HepG2 (cell line): Measurements from ENCODE around the gene RAB6A. TPM values are rescaled to one million over a fixed set of nuclear protein-coding genes. Genes with fewer than 3 reads are reported as not detected.
"Not testable (repeated sequence)": the region's sequence is repeated elsewhere in the genome, so short reads cannot be mapped to it uniquely, and the experiment has no call there.

Experiments
- ATAC-seq: fragments of 200-7000 bp; cut with Tn5 transposase; 3 replicates; pipeline ENCODE4 v1.9.1; 2020; ENCODE audit warnings: mild to moderate bottlenecking, moderate library complexity
- BruUV-seq: library from RNA; stranded (reverse); fragments of 400-500 nt; replicated peaks from 2 replicates; lab custom pipeline; 2021; lab: Mats Ljungman, UMichigan
- CTCF ChIA-PET: fragments of 300-600 bp; formaldehyde crosslinking; extraction: SDS; loops from one replicate; lab custom pipeline; 2021; ENCODE audit warnings: low total read pairs, inconsistent platforms, low intra/inter-chr PET ratio; lab: Yijun Ruan, JAX
- POLR2A ChIA-PET: fragments of 350-600 bp; sonication (Branson Sonifier 250); formaldehyde crosslinking; loops from one replicate; lab custom pipeline; 2020; ENCODE audit warnings: antibody characterized with exemption, inconsistent platforms; lab: Yijun Ruan, JAX
- DNase-seq: peaks from one replicate; pipeline ENCODE4 v3.0.0-alpha.2; 2015; ENCODE audit warnings: low spot score
- FAIRE-seq: peaks from 3 replicates; lab custom pipeline; 2011; peaks lifted over from hg19 to GRCh38; lab: Jason Lieb, UNC
- H2AFZ ChIP-seq: one replicate; pipeline ENCODE4 v1.6.1; 2011; ENCODE audit warnings: low read length, inconsistent platforms
- H3K27ac ChIP-seq: fragments of 300-600 bp; 3 replicates; pipeline ENCODE4 v1.8.0; 2011; ENCODE audit warnings: mixed run types, mild to moderate bottlenecking, mixed read lengths, low read length, inconsistent platforms; ENCODE audit not compliant: insufficient read depth; ENCODE audit errors: extremely low read length
- H3K27me3 ChIP-seq, 2 experiments: fragments of 200-600 bp in 1 of 2; 2 replicates in 1 of 2; 3 replicates in 1 of 2; pipeline versions ENCODE4 v1.6.0 to v1.8.0; 2011; ENCODE audit warnings: low read length in 2 of 2, mild to moderate bottlenecking in 2 of 2, moderate library complexity in 2 of 2, inconsistent platforms in 1 of 2; ENCODE audit not compliant: insufficient read depth in 2 of 2, control insufficient read depth in 1 of 2
- H3K36me3 ChIP-seq, 2 experiments: fragments of 200-600 bp in 1 of 2; replicated peaks in 1 of 2; 2 replicates in 1 of 2; 3 replicates in 1 of 2; pipeline versions ENCODE4 v1.5.1 to v1.8.0; 2011; ENCODE audit warnings: low read length in 2 of 2, inconsistent platforms in 1 of 2; ENCODE audit not compliant: insufficient read depth in 2 of 2, control insufficient read depth in 1 of 2
- H3K4me1 ChIP-seq: 2 replicates; pipeline ENCODE4 v1.5.1; 2012; ENCODE audit warnings: low read length, inconsistent platforms; ENCODE audit not compliant: insufficient read depth
- H3K4me2 ChIP-seq: 2 replicates; pipeline ENCODE4 v1.6.0; 2011; ENCODE audit warnings: low read depth, low read length, inconsistent platforms
- H3K4me3 ChIP-seq, 3 experiments: fragments of 200-600 bp in 1 of 3; sonication (generic), shearing (Covaris generic) in 1 of 3; replicated peaks in 1 of 3; 2 replicates each; pipeline ENCODE4 v1.5.1; 2011 to 2016; ENCODE audit warnings: low read length in 3 of 3, inconsistent platforms in 2 of 3, low read depth in 2 of 3, mild to moderate bottlenecking in 2 of 3, control low read depth in 1 of 3, mixed read lengths in 1 of 3; ENCODE audit not compliant: insufficient read depth in 1 of 3
- H3K79me2 ChIP-seq: one replicate; pipeline ENCODE4 v1.6.1; 2011; ENCODE audit warnings: low read length, inconsistent platforms; ENCODE audit not compliant: insufficient read depth
- H3K9ac ChIP-seq: 2 replicates; pipeline ENCODE4 v1.6.0; 2011; ENCODE audit warnings: mild to moderate bottlenecking, low read depth, low read length, inconsistent platforms; ENCODE audit not compliant: insufficient read depth
- H3K9me3 ChIP-seq: 2 replicates; pipeline ENCODE4 v1.5.1; 2012; ENCODE audit warnings: mild to moderate bottlenecking, low read length
- H4K20me1 ChIP-seq: 2 replicates; pipeline ENCODE4 v1.6.0; 2011; ENCODE audit warnings: inconsistent platforms, mild to moderate bottlenecking, low read length, moderate library complexity; ENCODE audit not compliant: insufficient read depth
- BCL6 ChIP-seq: IDR thresholded peaks from 2 replicates; pipeline ENCODE4 v1.6.1; 2016; ENCODE audit warnings: missing genetic modification reagents, missing compliant biosample characterization
- JARID2 ChIP-seq: sonication (generic); formaldehyde crosslinking; IDR thresholded peaks from 2 replicates; pipeline ENCODE4 v1.8.1; 2023; ENCODE audit warnings: missing genetic modification reagents, inconsistent platforms; ENCODE audit not compliant: insufficient replicate concordance
- KAT8 ChIP-seq: IDR thresholded peaks from 2 replicates; pipeline ENCODE4 v1.6.1; 2016; ENCODE audit warnings: missing genetic modification reagents, missing compliant biosample characterization
- ONECUT2 ChIP-seq: sonication (generic); formaldehyde crosslinking; IDR thresholded peaks from 2 replicates; pipeline ENCODE4 v1.4.0; 2020; ENCODE audit warnings: missing genetic modification reagents
- ZBTB7B ChIP-seq: sonication (generic); formaldehyde crosslinking; IDR thresholded peaks from 2 replicates; pipeline ENCODE4 v1.4.0; 2020; ENCODE audit warnings: missing genetic modification reagents
- ZNF138 ChIP-seq: sonication (generic); formaldehyde crosslinking; IDR thresholded peaks from 2 replicates; pipeline ENCODE4 v1.5.0; 2020; ENCODE audit warnings: mild to moderate bottlenecking, low read depth, missing genetic modification reagents
- ZNF232 ChIP-seq: sonication (generic); formaldehyde crosslinking; IDR thresholded peaks from 2 replicates; pipeline ENCODE4 v1.4.0; 2020; ENCODE audit warnings: missing genetic modification reagents, borderline replicate concordance
- WGBS: methylation state at CpG from one replicate; pipeline ENCODE4 v1.1.6; 2017; ENCODE audit warnings: low lambda C conversion rate; 5-methylcytosine and 5-hydroxymethylcytosine counted together
- in situ Hi-C: cut with HindIII; loops from 2 replicates; pipeline ENCODE4 v1.10.0; 2017; ENCODE audit warnings: low pct_unique_long_range_greater_than_20kb; ENCODE audit not compliant: extremely low pct_ligation_motif_present
- intact Hi-C: fragments of 100-400 bp; cut with micrococcal nuclease; formaldehyde crosslinking; loops from one replicate; pipeline ENCODE4 v1.10.0; 2022; ENCODE audit not compliant: unreplicated experiment
- polyA plus RNA-seq, 8 experiments: library from polyadenylated mRNA; depleted of rRNA in 3 of 8; stranded (reverse) in 7 of 8; unstranded in 1 of 8; fragments of >200 nt; fragmentation: Illumina TruSeq in 4 of 8; extraction: Trizol in 4 of 8; gene quantifications; 2 replicates each; pipeline versions ENCODE4 v1.2.1 to v1.2.3, GENCODE V29; 2011 to 2016; ENCODE audit warnings: low read depth in 4 of 8, missing spikeins in 1 of 8, mixed read lengths in 1 of 8; ENCODE audit not compliant: insufficient read depth in 1 of 8
- total RNA-seq, 5 experiments: library from RNA; depleted of rRNA; stranded (reverse); fragments of >200 nt; fragmentation: Illumina TruSeq; extraction: Trizol; gene quantifications; 2 replicates each; pipeline ENCODE4 v1.2.3, GENCODE V29; 2016; ENCODE audit warnings: low read depth in 1 of 5
- TF ChIP-seq, protein P1 (sequence below): fragments of 450-650 bp; IDR thresholded peaks from 2 replicates; pipeline ENCODE4 v1.6.1; 2017
- TF ChIP-seq, protein P2 (sequence below): sonication (generic); formaldehyde crosslinking; IDR thresholded peaks from one replicate; pipeline ENCODE4 v1.5.1; 2020; ENCODE audit warnings: mild to moderate bottlenecking, missing genetic modification reagents; ENCODE audit errors: not compliant biosample characterization
- TF ChIP-seq, protein P3 (sequence below): sonication (generic); formaldehyde crosslinking; conservative IDR thresholded peaks from 2 replicates; pipeline ENCODE4 v1.4.0; 2020; ENCODE audit warnings: missing genetic modification reagents

RAB6A gene
- total and polyA plus RNA-seq, 2 of the 13 experiments (the other 11 are each of a cell fraction or from before 2014, with no cell fraction given): 74.3 to 121 TPM

DNA sequence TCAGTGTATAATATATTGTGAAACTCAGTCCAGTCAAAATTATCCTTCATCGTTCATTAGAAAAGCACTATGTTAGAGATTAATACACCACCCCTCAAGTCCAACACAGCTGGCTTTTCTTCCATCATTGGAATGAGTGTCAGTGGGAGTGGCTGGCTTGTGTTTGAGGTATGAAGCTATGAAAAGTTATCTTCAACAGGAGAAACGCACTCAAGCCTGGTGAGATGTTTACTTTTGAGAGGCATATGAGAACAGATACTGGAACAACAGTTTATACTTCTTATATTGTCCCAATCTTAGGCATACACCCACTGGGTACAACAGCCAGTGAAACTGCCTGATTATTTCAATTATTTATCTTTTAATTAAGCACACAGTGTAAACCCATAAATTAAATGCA, 80.2 kb downstream of the RAB6A start (continued):
- TF ChIP-seq JARID2 (CRISPR knock-in tag): no peak
- TF ChIP-seq ZNF138: no peak
- TF ChIP-seq, protein P1, sequence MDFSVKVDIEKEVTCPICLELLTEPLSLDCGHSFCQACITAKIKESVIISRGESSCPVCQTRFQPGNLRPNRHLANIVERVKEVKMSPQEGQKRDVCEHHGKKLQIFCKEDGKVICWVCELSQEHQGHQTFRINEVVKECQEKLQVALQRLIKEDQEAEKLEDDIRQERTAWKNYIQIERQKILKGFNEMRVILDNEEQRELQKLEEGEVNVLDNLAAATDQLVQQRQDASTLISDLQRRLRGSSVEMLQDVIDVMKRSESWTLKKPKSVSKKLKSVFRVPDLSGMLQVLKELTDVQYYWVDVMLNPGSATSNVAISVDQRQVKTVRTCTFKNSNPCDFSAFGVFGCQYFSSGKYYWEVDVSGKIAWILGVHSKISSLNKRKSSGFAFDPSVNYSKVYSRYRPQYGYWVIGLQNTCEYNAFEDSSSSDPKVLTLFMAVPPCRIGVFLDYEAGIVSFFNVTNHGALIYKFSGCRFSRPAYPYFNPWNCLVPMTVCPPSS: no peak
- TF ChIP-seq, protein P2, sequence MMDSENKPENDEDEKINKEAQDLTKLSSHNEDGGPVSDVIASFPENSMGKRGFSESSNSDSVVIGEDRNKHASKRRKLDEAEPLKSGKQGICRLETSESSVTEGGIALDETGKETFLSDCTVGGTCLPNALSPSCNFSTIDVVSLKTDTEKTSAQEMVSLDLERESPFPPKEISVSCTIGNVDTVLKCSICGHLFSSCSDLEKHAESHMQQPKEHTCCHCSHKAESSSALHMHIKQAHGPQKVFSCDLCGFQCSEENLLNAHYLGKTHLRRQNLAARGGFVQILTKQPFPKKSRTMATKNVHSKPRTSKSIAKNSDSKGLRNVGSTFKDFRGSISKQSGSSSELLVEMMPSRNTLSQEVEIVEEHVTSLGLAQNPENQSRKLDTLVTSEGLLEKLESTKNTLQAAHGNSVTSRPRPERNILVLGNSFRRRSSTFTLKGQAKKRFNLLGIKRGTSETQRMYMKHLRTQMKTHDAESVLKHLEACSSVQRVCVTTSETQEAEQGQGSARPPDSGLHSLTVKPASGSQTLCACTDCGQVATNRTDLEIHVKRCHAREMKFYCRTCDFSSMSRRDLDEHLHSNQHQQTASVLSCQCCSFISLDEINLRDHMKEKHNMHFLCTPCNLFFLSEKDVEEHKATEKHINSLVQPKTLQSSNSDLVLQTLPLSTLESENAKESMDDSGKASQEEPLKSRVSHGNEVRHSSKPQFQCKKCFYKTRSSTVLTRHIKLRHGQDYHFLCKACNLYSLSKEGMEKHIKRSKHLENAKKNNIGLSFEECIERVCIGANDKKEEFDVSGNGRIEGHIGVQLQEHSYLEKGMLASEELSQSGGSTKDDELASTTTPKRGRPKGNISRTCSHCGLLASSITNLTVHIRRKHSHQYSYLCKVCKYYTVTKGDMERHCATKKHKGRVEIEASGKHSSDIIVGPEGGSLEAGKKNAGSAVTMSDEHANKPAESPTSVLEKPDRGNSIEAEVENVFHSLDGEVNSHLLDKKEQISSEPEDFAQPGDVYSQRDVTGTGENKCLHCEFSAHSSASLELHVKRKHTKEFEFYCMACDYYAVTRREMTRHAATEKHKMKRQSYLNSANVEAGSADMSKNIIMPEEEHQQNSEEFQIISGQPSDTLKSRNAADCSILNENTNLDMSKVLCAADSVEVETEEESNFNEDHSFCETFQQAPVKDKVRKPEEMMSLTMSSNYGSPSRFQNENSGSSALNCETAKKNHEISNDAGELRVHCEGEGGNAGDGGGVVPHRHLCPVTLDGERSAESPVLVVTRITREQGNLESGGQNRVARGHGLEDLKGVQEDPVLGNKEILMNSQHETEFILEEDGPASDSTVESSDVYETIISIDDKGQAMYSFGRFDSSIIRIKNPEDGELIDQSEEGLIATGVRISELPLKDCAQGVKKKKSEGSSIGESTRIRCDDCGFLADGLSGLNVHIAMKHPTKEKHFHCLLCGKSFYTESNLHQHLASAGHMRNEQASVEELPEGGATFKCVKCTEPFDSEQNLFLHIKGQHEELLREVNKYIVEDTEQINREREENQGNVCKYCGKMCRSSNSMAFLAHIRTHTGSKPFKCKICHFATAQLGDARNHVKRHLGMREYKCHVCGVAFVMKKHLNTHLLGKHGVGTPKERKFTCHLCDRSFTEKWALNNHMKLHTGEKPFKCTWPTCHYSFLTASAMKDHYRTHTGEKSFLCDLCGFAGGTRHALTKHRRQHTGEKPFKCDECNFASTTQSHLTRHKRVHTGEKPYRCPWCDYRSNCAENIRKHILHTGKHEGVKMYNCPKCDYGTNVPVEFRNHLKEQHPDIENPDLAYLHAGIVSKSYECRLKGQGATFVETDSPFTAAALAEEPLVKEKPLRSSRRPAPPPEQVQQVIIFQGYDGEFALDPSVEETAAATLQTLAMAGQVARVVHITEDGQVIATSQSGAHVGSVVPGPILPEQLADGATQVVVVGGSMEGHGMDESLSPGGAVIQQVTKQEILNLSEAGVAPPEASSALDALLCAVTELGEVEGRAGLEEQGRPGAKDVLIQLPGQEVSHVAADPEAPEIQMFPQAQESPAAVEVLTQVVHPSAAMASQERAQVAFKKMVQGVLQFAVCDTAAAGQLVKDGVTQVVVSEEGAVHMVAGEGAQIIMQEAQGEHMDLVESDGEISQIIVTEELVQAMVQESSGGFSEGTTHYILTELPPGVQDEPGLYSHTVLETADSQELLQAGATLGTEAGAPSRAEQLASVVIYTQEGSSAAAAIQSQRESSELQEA (CRISPR knock-in tag): no peak
- no peak for TF ChIP-seq BCL6 (CRISPR knock-in tag)
- TF ChIP-seq, protein P3, sequence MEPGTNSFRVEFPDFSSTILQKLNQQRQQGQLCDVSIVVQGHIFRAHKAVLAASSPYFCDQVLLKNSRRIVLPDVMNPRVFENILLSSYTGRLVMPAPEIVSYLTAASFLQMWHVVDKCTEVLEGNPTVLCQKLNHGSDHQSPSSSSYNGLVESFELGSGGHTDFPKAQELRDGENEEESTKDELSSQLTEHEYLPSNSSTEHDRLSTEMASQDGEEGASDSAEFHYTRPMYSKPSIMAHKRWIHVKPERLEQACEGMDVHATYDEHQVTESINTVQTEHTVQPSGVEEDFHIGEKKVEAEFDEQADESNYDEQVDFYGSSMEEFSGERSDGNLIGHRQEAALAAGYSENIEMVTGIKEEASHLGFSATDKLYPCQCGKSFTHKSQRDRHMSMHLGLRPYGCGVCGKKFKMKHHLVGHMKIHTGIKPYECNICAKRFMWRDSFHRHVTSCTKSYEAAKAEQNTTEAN: no peak
- TF ChIP-seq KAT8 (CRISPR knock-in tag): no peak
- TF ChIP-seq ONECUT2: no peak
- no peak for TF ChIP-seq ZNF232 (CRISPR knock-in tag)
- TF ChIP-seq ZBTB7B (CRISPR knock-in tag): no peak

DNA sequence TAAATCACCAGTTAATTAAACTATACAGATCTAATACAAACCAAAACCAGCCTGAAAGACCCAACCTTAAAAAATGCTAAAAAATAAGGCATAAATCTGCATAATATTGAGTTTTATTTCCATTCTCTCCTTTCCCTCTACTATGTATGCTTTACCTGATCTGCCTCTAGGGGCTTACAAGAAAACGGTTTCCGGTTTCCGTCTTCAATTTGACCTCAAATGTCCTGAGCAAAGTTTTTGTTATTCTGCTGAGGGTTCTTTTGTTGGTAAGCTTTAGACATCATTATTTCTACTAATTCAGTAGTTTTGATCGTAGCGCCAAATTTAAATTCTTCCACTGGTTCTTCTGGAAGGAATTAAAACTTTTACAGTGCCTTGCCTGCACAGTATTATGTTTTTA, 84.3 kb downstream of the RAB6A start:
- H3K9ac ChIP-seq, H3K4me2 ChIP-seq, BruUV-seq, intact Hi-C loops, CTCF ChIA-PET, H3K79me2 ChIP-seq, H3K9me3 ChIP-seq, DNase-seq, H3K4me3 ChIP-seq, H3K4me1 ChIP-seq, FAIRE-seq, H3K27ac ChIP-seq, in situ Hi-C loops, POLR2A ChIA-PET, H4K20me1 ChIP-seq, ATAC-seq, H2AFZ ChIP-seq, H3K27me3 ChIP-seq: not testable (repeated sequence)
- H3K36me3 ChIP-seq: peaks cover 0 to 24% of the 10 kb centered on the region in 2 experiments; a peak in 4 of 5 replicates
- 95% methylated on average over 5 of the region's 5 CpGs for WGBS
